Neural progenitor cell (in vitro differentiated cells): Measurements from ENCODE around the gene ABAT.

Experiments
- CTCF ChIP-seq: fragments of 200-600 bp; sonication (generic); IDR thresholded peaks from 2 replicates; pipeline ENCODE4 v1.5.1; 2017; ENCODE audit warnings: antibody characterized with exemption, mild to moderate bottlenecking
- EZH2phosphoT487 ChIP-seq: fragments of 200-600 bp; sonication (generic); IDR thresholded peaks from 2 replicates; pipeline ENCODE4 v1.6.1; 2017; ENCODE audit warnings: antibody characterized with exemption

- TF ChIP-seq CTCF (no peak), EZH2phosphoT487 (no peak)
Measured at GRCh38 chr16:8683640-8684039, 9.2 kb downstream of the ABAT start.
